Ovary (tissue), 3 donors: ENCODE results near the gene KLHL5.

ENCODE experiments used
- CTCF ChIP-seq, 3 donors: fragments of 450-650 bp in 2 of 3; fragments of 200-600 bp in 1 of 3; IDR thresholded peaks; one replicate each; pipeline versions ENCODE4 v1.5.1 to v1.8.0; 2016 to 2022; ENCODE audit warnings: antibody characterized with exemption in 3 of 3, mild to moderate bottlenecking in 1 of 3
- EP300 ChIP-seq: sonication (generic); formaldehyde crosslinking; IDR thresholded peaks from one replicate; pipeline ENCODE4 v1.6.1; 2017; ENCODE audit warnings: antibody characterized with exemption
- donor health status: DM: no; HTN: no; CAD: no.

- no peak for TF ChIP-seq CTCF (IDR thresholded peaks at IDR 0.05)
- no peak for TF ChIP-seq EP300
These were observed 7.5 kb upstream of the KLHL5 start for GRCh38 chr4:39054497-39054896.
